Neural progenitor cell (in vitro differentiated cells): ENCODE results near the gene KLF18. TPM values are rescaled to one million over a fixed set of nuclear protein-coding genes. Genes with fewer than 3 reads are reported as not detected.

Experiments
- DNase-seq: peaks from one replicate; pipeline ENCODE4 v3.0.0-alpha.2; 2016; ENCODE audit warnings: low spot score
- H2AFZ ChIP-seq: fragments of 200-600 bp; sonication (generic); replicated peaks from 2 replicates; pipeline ENCODE4 v1.6.1; 2016; ENCODE audit warnings: antibody characterized with exemption
- H3F3A ChIP-seq: fragments of 200-600 bp; sonication (generic); 2 replicates; pipeline ENCODE4 v1.6.1; 2016; ENCODE audit warnings: antibody characterized with exemption, low read depth
- H3K27ac ChIP-seq: fragments of 200-600 bp; sonication (generic); 2 replicates; pipeline ENCODE4 v1.5.1; 2016; ENCODE audit warnings: mild to moderate bottlenecking
- H3K27me3 ChIP-seq: fragments of 200-600 bp; sonication (generic); 2 replicates; pipeline ENCODE4 v1.6.1; 2016; ENCODE audit warnings: mild to moderate bottlenecking, moderate library complexity
- H3K36me3 ChIP-seq: fragments of 200-600 bp; sonication (generic); 2 replicates; pipeline ENCODE4 v1.5.1; 2016
- H3K4me1 ChIP-seq: fragments of 200-600 bp; sonication (generic); 2 replicates; pipeline ENCODE4 v1.6.1; 2016; ENCODE audit warnings: mixed run types
- H3K4me2 ChIP-seq: fragments of 200-600 bp; sonication (generic); 2 replicates; pipeline ENCODE4 v1.6.1; 2016
- H3K4me3 ChIP-seq: fragments of 200-600 bp; sonication (generic); 2 replicates; pipeline ENCODE4 v1.5.1; 2016
- H3K79me2 ChIP-seq: fragments of 200-600 bp; sonication (generic); 2 replicates; pipeline ENCODE4 v1.6.1; 2016; ENCODE audit warnings: low read depth
- H3K9ac ChIP-seq: fragments of 200-600 bp; sonication (generic); 2 replicates; pipeline ENCODE4 v1.6.1; 2016
- H3K9me3 ChIP-seq: fragments of 200-600 bp; sonication (generic); 2 replicates; pipeline ENCODE4 v1.5.1; 2016; ENCODE audit warnings: low read depth
- H4K20me1 ChIP-seq: fragments of 200-600 bp; sonication (generic); 2 replicates; pipeline ENCODE4 v1.6.1; 2016; ENCODE audit warnings: low read depth
- H3K27ac Mint-ChIP-seq: 3 replicates; pipeline ENCODE4 v1.8.0; 2021; ENCODE audit warnings: mixed read lengths
- H3K27me3 Mint-ChIP-seq: 2 replicates; pipeline ENCODE4 v1.8.0; 2022; ENCODE audit warnings: low read depth, mild to moderate bottlenecking, inconsistent platforms, moderate library complexity, mixed read lengths; ENCODE audit not compliant: insufficient read depth
- H3K36me3 Mint-ChIP-seq: 3 replicates; pipeline ENCODE4 v1.8.0; 2021; ENCODE audit warnings: mixed read lengths
- H3K4me1 Mint-ChIP-seq: 3 replicates; pipeline ENCODE4 v1.8.0; 2021; ENCODE audit warnings: mixed read lengths
- H3K4me3 Mint-ChIP-seq: 3 replicates; pipeline ENCODE4 v1.8.0; 2021; ENCODE audit warnings: mild to moderate bottlenecking, moderate library complexity, mixed read lengths
- H3K9me3 Mint-ChIP-seq: 3 replicates; pipeline ENCODE4 v1.8.0; 2020; ENCODE audit warnings: mixed read lengths
- EZH2 ChIP-seq: fragments of 200-600 bp; sonication (generic); IDR thresholded peaks from 2 replicates; pipeline ENCODE4 v1.6.1; 2017; ENCODE audit warnings: antibody characterized with exemption, mild to moderate bottlenecking, moderate library complexity
- EZH2phosphoT487 ChIP-seq: fragments of 200-600 bp; sonication (generic); IDR thresholded peaks from 2 replicates; pipeline ENCODE4 v1.6.1; 2017; ENCODE audit warnings: antibody characterized with exemption
- total RNA-seq: library from RNA; depleted of rRNA; stranded (reverse); fragments of >200 nt; gene quantifications from 2 replicates; pipeline ENCODE4 v1.2.3, GENCODE V29; 2015; ENCODE audit warnings: low replicate concordance
- TF ChIP-seq, protein P1 (sequence below): fragments of 200-600 bp; sonication (generic); IDR thresholded peaks from 2 replicates; pipeline ENCODE4 v1.5.1; 2017; ENCODE audit warnings: antibody characterized with exemption, mild to moderate bottlenecking

Gene KLF18
- total RNA-seq, 1 donor from 2014 or later = not detected

DNA sequence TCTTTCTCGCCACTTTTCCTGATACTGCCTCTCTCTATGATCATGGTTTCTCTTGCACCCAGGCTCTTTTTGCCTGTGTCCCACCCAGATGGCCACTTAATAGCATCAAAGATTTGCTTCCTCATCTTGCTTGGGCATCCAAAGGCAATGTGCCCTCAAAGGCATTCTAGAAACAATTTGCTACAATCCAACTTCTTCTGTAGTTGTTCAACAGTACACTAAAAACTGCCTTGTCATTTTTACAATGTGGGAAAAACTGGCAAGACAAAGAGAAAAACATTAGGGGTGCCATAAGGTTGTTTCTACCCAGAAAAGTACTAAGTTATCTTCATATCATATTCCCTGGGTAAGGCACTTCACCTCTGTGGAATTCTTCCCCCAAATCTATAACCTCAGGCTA is 16.5 kb upstream of the KLF18 start:
- Histone ChIP-seq H3K27me3 (no peaks in the 10 kb centered on the region), H3K4me2 (no peak overlapping the region), H3K36me3 (no peaks in the 10 kb centered on the region), H3K9me3 (no peaks in the 10 kb centered on the region), H2AFZ (no peak overlapping the region), H3K79me2 (no peaks in the 10 kb centered on the region), H3K4me3 (no peak overlapping the region), H3K9ac (no peak overlapping the region), H3K4me1 (peaks cover 5% of the 10 kb centered on the region), H4K20me1 (no peaks in the 10 kb centered on the region), H3F3A (no peaks in the 10 kb centered on the region), H3K27ac (no peak overlapping the region)
- H3K36me3 Mint-ChIP-seq = no peaks in the 10 kb centered on the region
- TF ChIP-seq EZH2phosphoT487 (no peak), EZH2 (no peak)
- TF ChIP-seq, protein P1, sequence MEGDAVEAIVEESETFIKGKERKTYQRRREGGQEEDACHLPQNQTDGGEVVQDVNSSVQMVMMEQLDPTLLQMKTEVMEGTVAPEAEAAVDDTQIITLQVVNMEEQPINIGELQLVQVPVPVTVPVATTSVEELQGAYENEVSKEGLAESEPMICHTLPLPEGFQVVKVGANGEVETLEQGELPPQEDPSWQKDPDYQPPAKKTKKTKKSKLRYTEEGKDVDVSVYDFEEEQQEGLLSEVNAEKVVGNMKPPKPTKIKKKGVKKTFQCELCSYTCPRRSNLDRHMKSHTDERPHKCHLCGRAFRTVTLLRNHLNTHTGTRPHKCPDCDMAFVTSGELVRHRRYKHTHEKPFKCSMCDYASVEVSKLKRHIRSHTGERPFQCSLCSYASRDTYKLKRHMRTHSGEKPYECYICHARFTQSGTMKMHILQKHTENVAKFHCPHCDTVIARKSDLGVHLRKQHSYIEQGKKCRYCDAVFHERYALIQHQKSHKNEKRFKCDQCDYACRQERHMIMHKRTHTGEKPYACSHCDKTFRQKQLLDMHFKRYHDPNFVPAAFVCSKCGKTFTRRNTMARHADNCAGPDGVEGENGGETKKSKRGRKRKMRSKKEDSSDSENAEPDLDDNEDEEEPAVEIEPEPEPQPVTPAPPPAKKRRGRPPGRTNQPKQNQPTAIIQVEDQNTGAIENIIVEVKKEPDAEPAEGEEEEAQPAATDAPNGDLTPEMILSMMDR = no peak
- H3K4me1 Mint-ChIP-seq = no peaks in the 10 kb centered on the region
- no peak for DNase-seq
- no peak overlapping the region for H3K27ac Mint-ChIP-seq
- H3K4me3 Mint-ChIP-seq = no peak overlapping the region
- peaks cover 13% of the 10 kb centered on the region for H3K9me3 Mint-ChIP-seq
- H3K27me3 Mint-ChIP-seq = peaks cover 4% of the 10 kb centered on the region

DNA sequence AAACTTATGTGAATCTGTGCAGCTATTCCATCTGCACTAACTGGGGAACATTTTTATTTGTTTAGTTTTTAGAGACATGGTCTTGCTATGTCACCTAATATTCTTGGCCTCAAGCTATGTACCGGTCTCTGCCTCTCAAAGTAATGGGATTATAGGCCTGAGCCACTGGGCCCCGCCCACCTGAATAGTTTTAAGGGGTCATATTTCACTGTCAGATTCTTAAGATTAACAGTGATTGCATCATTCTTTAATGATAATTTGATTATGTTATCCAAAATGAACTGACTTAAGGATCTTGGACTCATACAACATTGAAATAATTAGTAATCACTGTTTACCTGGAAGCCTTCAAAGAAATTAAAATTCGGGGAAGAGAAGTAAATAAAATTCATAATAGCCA is 12.6 kb upstream of the KLF18 start:
- H3K4me2 ChIP-seq = no peak overlapping the region
- no peak overlapping the region for H3K4me3 ChIP-seq
- H3K79me2 ChIP-seq = no peaks in the 10 kb centered on the region
- H3K27me3 Mint-ChIP-seq = peaks cover 2% of the 10 kb centered on the region
- H3K36me3 ChIP-seq = no peaks in the 10 kb centered on the region
- TF ChIP-seq, protein P1 = no peak
- TF ChIP-seq EZH2 (no peak), EZH2phosphoT487 (no peak)
- H3K36me3 Mint-ChIP-seq = no peaks in the 10 kb centered on the region
- no peak overlapping the region for H3K9ac ChIP-seq
- no peak overlapping the region for H3K27ac Mint-ChIP-seq
- DNase-seq = peak; percentile 36
- no peak overlapping the region for H3K27ac ChIP-seq
- H4K20me1 ChIP-seq = no peaks in the 10 kb centered on the region
- peaks cover 5% of the 10 kb centered on the region for H3K4me1 ChIP-seq
- no peaks in the 10 kb centered on the region for H3K4me1 Mint-ChIP-seq
- H3K9me3 Mint-ChIP-seq = peaks cover 2% of the 10 kb centered on the region
- no peaks in the 10 kb centered on the region for H3F3A ChIP-seq
- H3K27me3 ChIP-seq = no peaks in the 10 kb centered on the region
- no peak overlapping the region for H2AFZ ChIP-seq
- H3K9me3 ChIP-seq = no peaks in the 10 kb centered on the region
- no peak overlapping the region for H3K4me3 Mint-ChIP-seq

DNA sequence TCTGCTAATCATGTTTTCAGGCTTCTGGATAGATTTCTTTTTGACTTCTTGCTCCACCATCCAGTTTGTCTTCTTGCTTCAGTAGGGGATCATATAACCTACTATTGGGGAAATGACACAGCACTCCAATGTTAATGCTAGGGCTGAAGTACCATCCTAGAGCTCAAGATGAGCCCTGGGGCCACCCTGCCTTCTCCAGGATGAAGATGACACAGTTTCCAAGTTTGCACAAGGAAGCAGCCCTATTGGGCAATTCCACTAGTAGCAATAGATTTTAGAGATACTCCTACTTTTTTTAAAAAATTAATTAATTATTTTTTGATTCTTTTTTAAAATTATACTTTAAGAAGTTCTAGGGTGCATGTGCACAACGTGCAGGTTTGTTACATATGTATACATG is 11.3 kb upstream of the KLF18 start:
- no peaks in the 10 kb centered on the region for H3K36me3 Mint-ChIP-seq
- no peak overlapping the region for H3K9ac ChIP-seq
- H3K27me3 Mint-ChIP-seq = peaks cover 2% of the 10 kb centered on the region
- no peak for TF ChIP-seq EZH2
- TF ChIP-seq EZH2phosphoT487 = no peak
- TF ChIP-seq, protein P1 = no peak
- H3K27ac Mint-ChIP-seq = no peak overlapping the region
- H3K36me3 ChIP-seq = no peaks in the 10 kb centered on the region
- H3K9me3 Mint-ChIP-seq = peaks cover 2% of the 10 kb centered on the region
- no peak overlapping the region for H3K4me2 ChIP-seq
- no peaks in the 10 kb centered on the region for H4K20me1 ChIP-seq
- no peaks in the 10 kb centered on the region for H3K4me1 Mint-ChIP-seq
- no peak for DNase-seq
- H3K4me3 ChIP-seq = no peak overlapping the region
- H3F3A ChIP-seq = no peaks in the 10 kb centered on the region
- peaks cover 5% of the 10 kb centered on the region for H3K4me1 ChIP-seq
- no peaks in the 10 kb centered on the region for H3K9me3 ChIP-seq
- no peak overlapping the region for H3K27ac ChIP-seq
- H3K79me2 ChIP-seq = no peaks in the 10 kb centered on the region
- no peak overlapping the region for H2AFZ ChIP-seq
- no peaks in the 10 kb centered on the region for H3K27me3 ChIP-seq
- H3K4me3 Mint-ChIP-seq = no peak overlapping the region

DNA sequence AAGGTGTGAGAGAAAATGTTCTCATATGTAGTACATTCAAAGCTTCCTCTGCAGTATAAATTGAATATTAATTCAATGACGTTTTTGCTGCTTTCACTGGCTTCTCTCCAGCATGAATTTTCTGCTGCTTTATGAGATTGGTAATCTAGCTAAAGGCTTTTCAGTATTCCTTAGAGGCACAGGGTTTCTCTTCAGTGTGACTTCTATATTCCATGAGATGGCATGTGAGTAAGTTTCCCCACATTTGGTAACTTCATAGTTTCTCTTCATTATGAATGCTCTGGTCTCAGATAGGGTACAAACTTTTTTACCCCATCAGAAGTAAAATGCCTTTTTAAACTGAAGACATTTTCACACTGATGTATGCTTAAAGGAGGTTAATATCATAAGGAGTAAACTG is 10.4 kb upstream of the KLF18 start:
- H3K4me3 ChIP-seq = no peak overlapping the region
- Mint-ChIP-seq H3K4me1 (no peaks in the 10 kb centered on the region), H3K4me3 (no peak overlapping the region), H3K27me3 (peaks cover 2% of the 10 kb centered on the region), H3K36me3 (no peaks in the 10 kb centered on the region), H3K9me3 (peaks cover 3% of the 10 kb centered on the region), H3K27ac (no peak overlapping the region)
- no peak overlapping the region for H3K27ac ChIP-seq
- no peaks in the 10 kb centered on the region for H3K9me3 ChIP-seq
- TF ChIP-seq EZH2 (no peak), EZH2phosphoT487 (no peak)
- TF ChIP-seq, protein P1 = no peak
- no peak for DNase-seq
- H3F3A ChIP-seq = no peaks in the 10 kb centered on the region
- no peak overlapping the region for H2AFZ ChIP-seq
- no peaks in the 10 kb centered on the region for H4K20me1 ChIP-seq
- H3K9ac ChIP-seq = no peak overlapping the region
- no peaks in the 10 kb centered on the region for H3K79me2 ChIP-seq
- H3K4me1 ChIP-seq = peaks cover 5% of the 10 kb centered on the region
- H3K36me3 ChIP-seq = no peaks in the 10 kb centered on the region
- H3K4me2 ChIP-seq = no peak overlapping the region
- no peaks in the 10 kb centered on the region for H3K27me3 ChIP-seq
